Upper lobe of left lung (tissue), 4 donors: Measurements from ENCODE around the gene POR.
A peak's percentile ranks its signal among the peaks of the same experiment; 100 is the strongest.

Experiments used
- EP300 ChIP-seq, 4 donors: sonication (generic); formaldehyde crosslinking; IDR thresholded peaks; one replicate each; pipeline ENCODE4 v1.5.1; 2017; ENCODE audit warnings: antibody characterized with exemption in 4 of 4, control low read depth in 2 of 4
- POLR2A ChIP-seq, 4 donors: fragments of 450-650 bp; IDR thresholded peaks; one replicate each; pipeline ENCODE4 v1.5.1; 2016 to 2017; ENCODE audit warnings: antibody characterized with exemption in 4 of 4, mild to moderate bottlenecking in 2 of 4
- POLR2AphosphoS5 ChIP-seq, 2 donors: sonication (generic); formaldehyde crosslinking; IDR thresholded peaks; one replicate each; pipeline ENCODE4 v1.5.1; 2017; ENCODE audit warnings: antibody characterized with exemption in 2 of 2
- TF ChIP-seq, protein P1 (sequence below), 6 experiments: fragments of 450-650 bp in 4 of 6; fragments of 200-600 bp in 2 of 6; sonication (generic) in 2 of 6; IDR thresholded peaks; one replicate each; pipeline ENCODE4 v1.5.1; 2016 to 2019; ENCODE audit warnings: antibody characterized with exemption in 6 of 6

GRCh38 chr7:75966190-75966961 lies 51.4 kb downstream of the POR start:
- TF ChIP-seq, protein P1, sequence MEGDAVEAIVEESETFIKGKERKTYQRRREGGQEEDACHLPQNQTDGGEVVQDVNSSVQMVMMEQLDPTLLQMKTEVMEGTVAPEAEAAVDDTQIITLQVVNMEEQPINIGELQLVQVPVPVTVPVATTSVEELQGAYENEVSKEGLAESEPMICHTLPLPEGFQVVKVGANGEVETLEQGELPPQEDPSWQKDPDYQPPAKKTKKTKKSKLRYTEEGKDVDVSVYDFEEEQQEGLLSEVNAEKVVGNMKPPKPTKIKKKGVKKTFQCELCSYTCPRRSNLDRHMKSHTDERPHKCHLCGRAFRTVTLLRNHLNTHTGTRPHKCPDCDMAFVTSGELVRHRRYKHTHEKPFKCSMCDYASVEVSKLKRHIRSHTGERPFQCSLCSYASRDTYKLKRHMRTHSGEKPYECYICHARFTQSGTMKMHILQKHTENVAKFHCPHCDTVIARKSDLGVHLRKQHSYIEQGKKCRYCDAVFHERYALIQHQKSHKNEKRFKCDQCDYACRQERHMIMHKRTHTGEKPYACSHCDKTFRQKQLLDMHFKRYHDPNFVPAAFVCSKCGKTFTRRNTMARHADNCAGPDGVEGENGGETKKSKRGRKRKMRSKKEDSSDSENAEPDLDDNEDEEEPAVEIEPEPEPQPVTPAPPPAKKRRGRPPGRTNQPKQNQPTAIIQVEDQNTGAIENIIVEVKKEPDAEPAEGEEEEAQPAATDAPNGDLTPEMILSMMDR (IDR thresholded peaks at IDR 0.05), result no peak
- TF ChIP-seq POLR2A (IDR thresholded peaks at IDR 0.05) (no peak), EP300 (IDR thresholded peaks at IDR 0.05) (peak in 3 of 4 donors; percentile 80 to 93 (median 88)), POLR2AphosphoS5 (IDR thresholded peaks at IDR 0.05) (peak; percentile 72 to 80)
